ENCODE measurements around the gene ZNF627. TPM values are rescaled to one million over a fixed set of nuclear protein-coding genes. Genes with fewer than 3 reads are reported as not detected.

Gene ZNF627
- total RNA-seq, 1 donor from 2014 or later, result 33.6 TPM

DNA sequence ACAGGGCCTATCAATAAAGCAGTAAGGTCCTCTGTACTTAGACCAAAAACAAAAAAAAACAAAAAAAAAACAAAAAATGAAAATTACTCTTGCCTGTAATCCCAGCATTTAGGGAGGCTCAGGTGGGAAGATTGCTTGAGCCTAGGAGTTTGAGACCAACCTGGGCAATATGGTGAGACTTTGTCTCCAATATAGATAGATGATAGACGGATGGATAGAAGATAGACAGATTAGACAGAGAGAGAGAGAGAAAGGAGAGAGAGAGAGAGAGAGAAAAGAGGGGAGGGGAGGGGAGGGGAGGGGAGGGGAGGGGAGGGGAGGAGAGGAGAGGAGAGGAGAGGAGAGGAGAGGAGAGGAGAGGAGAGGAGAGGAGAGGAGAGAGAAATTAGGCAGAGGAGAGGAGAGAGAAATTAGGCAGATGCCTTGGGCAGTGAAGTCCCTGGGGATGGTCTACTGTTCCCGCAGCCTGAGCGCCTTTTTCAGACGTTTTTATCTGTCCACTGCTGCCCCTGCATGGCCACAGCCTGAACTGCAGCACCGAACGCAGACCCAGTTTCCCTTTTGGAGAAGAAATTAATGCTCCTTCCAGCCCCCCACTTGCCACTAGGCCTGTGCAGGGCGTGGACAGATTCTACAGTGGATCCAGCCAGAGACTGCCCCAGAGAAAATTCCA lies 9.8 kb upstream of the ZNF627 start:
- H3K4me1 Mint-ChIP-seq (ENCODE audit: low read depth), result no peaks in the 10 kb centered on the region
- peaks cover 3% of the 10 kb centered on the region for H3K27me3 Mint-ChIP-seq
- H3K27ac Mint-ChIP-seq, result no peak overlapping the region
- TF ChIP-seq, protein P1, sequence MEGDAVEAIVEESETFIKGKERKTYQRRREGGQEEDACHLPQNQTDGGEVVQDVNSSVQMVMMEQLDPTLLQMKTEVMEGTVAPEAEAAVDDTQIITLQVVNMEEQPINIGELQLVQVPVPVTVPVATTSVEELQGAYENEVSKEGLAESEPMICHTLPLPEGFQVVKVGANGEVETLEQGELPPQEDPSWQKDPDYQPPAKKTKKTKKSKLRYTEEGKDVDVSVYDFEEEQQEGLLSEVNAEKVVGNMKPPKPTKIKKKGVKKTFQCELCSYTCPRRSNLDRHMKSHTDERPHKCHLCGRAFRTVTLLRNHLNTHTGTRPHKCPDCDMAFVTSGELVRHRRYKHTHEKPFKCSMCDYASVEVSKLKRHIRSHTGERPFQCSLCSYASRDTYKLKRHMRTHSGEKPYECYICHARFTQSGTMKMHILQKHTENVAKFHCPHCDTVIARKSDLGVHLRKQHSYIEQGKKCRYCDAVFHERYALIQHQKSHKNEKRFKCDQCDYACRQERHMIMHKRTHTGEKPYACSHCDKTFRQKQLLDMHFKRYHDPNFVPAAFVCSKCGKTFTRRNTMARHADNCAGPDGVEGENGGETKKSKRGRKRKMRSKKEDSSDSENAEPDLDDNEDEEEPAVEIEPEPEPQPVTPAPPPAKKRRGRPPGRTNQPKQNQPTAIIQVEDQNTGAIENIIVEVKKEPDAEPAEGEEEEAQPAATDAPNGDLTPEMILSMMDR (IDR thresholded peaks at IDR 0.05; ENCODE audit: unreplicated experiment), result peak; percentile 77
- no peak overlapping the region for H3K4me3 Mint-ChIP-seq (ENCODE audit: low read depth)
- no peaks in the 10 kb centered on the region for H3K9me3 Mint-ChIP-seq (ENCODE audit: low read depth)
- DNase-seq (ENCODE audit: low spot score, unreplicated experiment), result peak; percentile 70
- H3K36me3 Mint-ChIP-seq (ENCODE audit: insufficient read depth), result no peaks in the 10 kb centered on the region

DNA sequence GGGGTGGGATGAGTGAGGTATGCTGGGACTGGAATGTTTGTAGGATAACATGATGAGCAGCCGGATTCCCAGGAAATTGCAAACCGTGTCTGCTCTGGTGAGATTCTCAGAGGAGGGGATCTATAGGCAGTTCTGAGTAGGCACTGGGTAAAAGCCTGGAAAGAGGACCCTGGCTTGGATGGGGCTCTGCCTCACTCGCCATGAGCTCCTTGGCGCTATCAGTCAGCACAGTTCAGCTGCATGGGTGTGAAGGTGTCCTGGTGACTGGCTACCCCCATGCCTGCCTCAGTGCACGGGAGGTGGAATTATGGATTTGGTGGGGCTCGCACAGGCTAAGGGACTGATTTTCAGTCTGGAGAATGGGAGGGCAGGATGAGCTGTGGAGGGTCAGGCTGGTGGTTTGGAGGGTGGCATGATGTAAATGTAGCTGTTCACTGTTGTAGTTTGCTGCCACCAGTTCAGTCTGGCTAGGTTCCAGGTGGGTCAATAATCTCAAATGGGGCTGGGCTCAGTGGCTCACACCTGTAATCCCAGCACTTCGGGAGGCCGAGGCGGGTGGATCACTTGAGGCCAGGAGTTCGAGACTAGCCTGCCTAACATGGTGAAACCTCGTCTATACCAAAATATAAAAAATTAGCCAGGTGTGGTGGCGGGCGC lies 9.2 kb upstream of the ZNF627 start:
- H3K9me3 Mint-ChIP-seq (ENCODE audit: low read depth), result no peaks in the 10 kb centered on the region
- DNase-seq (ENCODE audit: low spot score, unreplicated experiment), result no peak
- no peaks in the 10 kb centered on the region for H3K4me1 Mint-ChIP-seq (ENCODE audit: low read depth)
- TF ChIP-seq, protein P1 (IDR thresholded peaks at IDR 0.05; ENCODE audit: unreplicated experiment), result no peak
- H3K36me3 Mint-ChIP-seq (ENCODE audit: insufficient read depth), result no peaks in the 10 kb centered on the region
- H3K27me3 Mint-ChIP-seq, result peaks cover 3% of the 10 kb centered on the region
- no peak overlapping the region for H3K27ac Mint-ChIP-seq
- H3K4me3 Mint-ChIP-seq (ENCODE audit: low read depth), result no peak overlapping the region

DNA sequence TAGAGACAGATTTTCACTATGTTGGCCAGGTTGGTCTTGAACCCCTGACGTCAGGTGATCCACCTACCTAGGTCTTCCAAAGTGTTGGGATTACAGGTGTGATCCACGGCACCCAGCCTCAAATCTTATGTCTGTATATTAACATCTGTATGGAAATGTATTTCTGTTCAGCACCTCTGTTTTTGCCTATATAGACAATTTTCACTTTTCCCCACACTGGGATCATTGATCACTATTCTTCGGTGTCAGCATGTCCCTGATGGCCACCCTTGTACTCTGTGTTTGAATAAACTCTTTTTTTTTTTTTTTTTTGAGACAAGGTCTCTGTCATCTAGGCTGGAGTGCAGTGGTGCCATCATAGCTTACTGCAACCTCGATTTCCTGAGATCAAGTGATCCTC lies 3.2 kb upstream of the ZNF627 start:
- H3K27ac Mint-ChIP-seq, result no peak overlapping the region
- TF ChIP-seq, protein P1 (IDR thresholded peaks at IDR 0.05; ENCODE audit: unreplicated experiment), result no peak
- H3K4me1 Mint-ChIP-seq (ENCODE audit: low read depth), result peaks cover 4% of the 10 kb centered on the region
- peaks cover 12% of the 10 kb centered on the region for H3K36me3 Mint-ChIP-seq (ENCODE audit: insufficient read depth)
- H3K9me3 Mint-ChIP-seq (ENCODE audit: low read depth), result peaks cover 4% of the 10 kb centered on the region
- H3K27me3 Mint-ChIP-seq, result no peaks in the 10 kb centered on the region
- no peak for DNase-seq (ENCODE audit: low spot score, unreplicated experiment)
- H3K4me3 Mint-ChIP-seq (ENCODE audit: low read depth), result no peak overlapping the region

DNA sequence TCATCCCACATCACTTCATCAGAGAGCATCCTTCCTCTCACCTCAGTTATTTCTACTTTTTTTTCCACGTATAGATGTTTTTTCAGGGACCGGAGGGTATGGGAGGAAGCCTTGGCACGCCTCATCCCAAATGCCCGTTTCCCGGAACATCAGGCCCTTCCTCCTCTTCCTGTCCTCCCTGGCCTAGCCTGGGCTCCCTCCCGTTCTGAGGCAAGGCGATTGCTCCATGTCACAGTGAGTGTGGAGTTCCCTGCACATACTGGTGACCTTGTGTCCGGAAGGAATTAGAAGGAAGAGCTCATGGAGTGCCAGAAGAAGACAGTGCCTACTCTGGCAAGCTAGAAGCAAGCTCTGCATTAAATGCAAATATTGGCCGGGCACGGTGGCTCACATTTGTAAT lies 1.1 kb upstream of the ZNF627 start:
- Mint-ChIP-seq H3K4me3 (ENCODE audit: low read depth) (peak overlapping the region; percentile 98), H3K9me3 (ENCODE audit: low read depth) (peaks cover 11% of the 10 kb centered on the region), H3K36me3 (ENCODE audit: insufficient read depth) (peaks cover 31% of the 10 kb centered on the region), H3K4me1 (ENCODE audit: low read depth) (peaks cover 4% of the 10 kb centered on the region), H3K27me3 (no peaks in the 10 kb centered on the region), H3K27ac (peak overlapping the region; percentile 100)
- TF ChIP-seq, protein P1 (IDR thresholded peaks at IDR 0.05; ENCODE audit: unreplicated experiment), result no peak
- DNase-seq (ENCODE audit: low spot score, unreplicated experiment), result no peak

DNA sequence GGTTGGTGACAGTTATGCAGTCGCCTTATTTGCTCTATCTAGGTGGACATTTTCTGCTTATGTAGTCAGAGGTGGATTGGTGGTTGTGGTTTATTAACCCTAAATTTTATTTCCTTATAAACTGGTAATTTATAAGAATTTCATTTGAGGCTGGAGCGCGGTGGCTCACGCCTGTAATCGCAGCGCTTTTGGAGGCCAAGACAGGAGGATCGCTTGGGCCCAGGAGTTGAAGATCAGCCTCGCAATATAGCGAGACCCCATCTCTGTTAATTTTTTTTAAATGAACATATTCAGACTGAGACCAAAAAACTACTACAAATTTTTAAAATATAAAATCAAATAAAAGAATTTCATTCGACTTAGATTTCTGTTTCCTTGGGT lies 810 bp downstream of the ZNF627 start:
- DNase-seq (ENCODE audit: low spot score, unreplicated experiment), result no peak
- peak overlapping the region; percentile 98 for H3K4me3 Mint-ChIP-seq (ENCODE audit: low read depth)
- peak overlapping the region; percentile 100 for H3K27ac Mint-ChIP-seq
- TF ChIP-seq, protein P1 (IDR thresholded peaks at IDR 0.05; ENCODE audit: unreplicated experiment), result no peak
- H3K9me3 Mint-ChIP-seq (ENCODE audit: low read depth), result peaks cover 24% of the 10 kb centered on the region
- peaks cover 46% of the 10 kb centered on the region for H3K36me3 Mint-ChIP-seq (ENCODE audit: insufficient read depth)
- peaks cover 4% of the 10 kb centered on the region for H3K4me1 Mint-ChIP-seq (ENCODE audit: low read depth)
- no peaks in the 10 kb centered on the region for H3K27me3 Mint-ChIP-seq

Data from progenitor cell of endocrine pancreas (in vitro differentiated cells).